SJSA1 (cell line): ENCODE data around the gene IFT22. TPM values are rescaled to one million over a fixed set of nuclear protein-coding genes. Genes with fewer than 3 reads are reported as not detected.

ENCODE experiments used
- DNase-seq, 2 experiments: peaks; one replicate each; pipeline ENCODE4 v3.0.0-alpha.2; 2015 to 2020; ENCODE audit warnings: low spot score in 2 of 2, low read depth in 1 of 2
- H3K27ac ChIP-seq: fragments of 250-450 bp; sonication (Bioruptor Pico); 2 replicates; pipeline ENCODE4 v1.5.1; 2020; ENCODE audit warnings: mild to moderate bottlenecking, moderate library complexity
- H3K27me3 ChIP-seq: fragments of 250-450 bp; sonication (Bioruptor Pico); replicated peaks from 2 replicates; pipeline ENCODE4 v1.5.1; 2020; ENCODE audit warnings: mild to moderate bottlenecking, moderate library complexity
- H3K36me3 ChIP-seq: fragments of 250-450 bp; sonication (Bioruptor Pico); 2 replicates; pipeline ENCODE4 v1.5.1; 2020; ENCODE audit warnings: mild to moderate bottlenecking
- H3K4me1 ChIP-seq: fragments of 250-450 bp; sonication (Bioruptor Pico); replicated peaks from 2 replicates; pipeline ENCODE4 v1.6.1; 2021; ENCODE audit warnings: mild to moderate bottlenecking
- H3K4me3 ChIP-seq: fragments of 250-450 bp; sonication (Bioruptor Pico); 2 replicates; pipeline ENCODE4 v1.5.1; 2020; ENCODE audit warnings: mild to moderate bottlenecking
- H3K9me3 ChIP-seq: fragments of 250-450 bp; sonication (Bioruptor Pico); replicated peaks from 2 replicates; pipeline ENCODE4 v1.5.1; 2020; ENCODE audit warnings: mild to moderate bottlenecking
- total RNA-seq: library from RNA; depleted of rRNA; stranded (reverse); fragments of >200 nt; shearing (Covaris generic); gene quantifications from 2 replicates; pipeline ENCODE4 v1.2.3, GENCODE V29; 2014

Gene IFT22
- total RNA-seq, 1 experiment from 2014 or later, result 20.9 TPM

- no peaks in the 10 kb centered on the region for H3K36me3 ChIP-seq
- DNase-seq, result no peak
- peaks cover 8% of the 10 kb centered on the region; the same call in 1 of the 2 replicates for H3K27me3 ChIP-seq
- H3K9me3 ChIP-seq, result no peaks in the 10 kb centered on the region
- no peaks in the 10 kb centered on the region for H3K4me1 ChIP-seq
- no peak overlapping the region for H3K4me3 ChIP-seq
- no peak overlapping the region for H3K27ac ChIP-seq
Observed at GRCh38 chr7:101347477-101347876, 25.9 kb upstream of the IFT22 start.

- DNase-seq, result no peak
- no peak overlapping the region for H3K4me3 ChIP-seq
- H3K36me3 ChIP-seq, result no peaks in the 10 kb centered on the region
- H3K4me1 ChIP-seq, result no peaks in the 10 kb centered on the region
- no peak overlapping the region for H3K27ac ChIP-seq
- no peaks in the 10 kb centered on the region for H3K9me3 ChIP-seq
- peaks cover 2% of the 10 kb centered on the region; the same call in 1 of the 2 replicates for H3K27me3 ChIP-seq
Observed at GRCh38 chr7:101342892-101343291, 21.3 kb upstream of the IFT22 start.

- no peaks in the 10 kb centered on the region for H3K9me3 ChIP-seq
- H3K27ac ChIP-seq, result no peak overlapping the region
- peaks cover 13% of the 10 kb centered on the region for H3K27me3 ChIP-seq
- no peak overlapping the region for H3K4me3 ChIP-seq
- DNase-seq, result no peak
- H3K36me3 ChIP-seq, result no peaks in the 10 kb centered on the region
- no peaks in the 10 kb centered on the region for H3K4me1 ChIP-seq
Observed at GRCh38 chr7:101340379-101340778, 18.8 kb upstream of the IFT22 start.

GRCh38 chr7:101333912-101334311 lies 12.3 kb upstream of the IFT22 start:
- Histone ChIP-seq H3K4me3 (no peak overlapping the region), H3K4me1 (no peaks in the 10 kb centered on the region), H3K27me3 (peaks cover 34% of the 10 kb centered on the region), H3K36me3 (no peaks in the 10 kb centered on the region), H3K9me3 (no peaks in the 10 kb centered on the region), H3K27ac (no peak overlapping the region)
- DNase-seq, result no peak

GRCh38 chr7:101332026-101332425 lies 10.4 kb upstream of the IFT22 start:
- Histone ChIP-seq H3K36me3 (no peaks in the 10 kb centered on the region), H3K4me3 (no peak overlapping the region), H3K9me3 (no peaks in the 10 kb centered on the region), H3K27ac (no peak overlapping the region), H3K4me1 (no peaks in the 10 kb centered on the region), H3K27me3 (peaks cover 42% of the 10 kb centered on the region)
- DNase-seq, result no peak

- H3K9me3 ChIP-seq, result no peaks in the 10 kb centered on the region
- DNase-seq, result no peak
- H3K36me3 ChIP-seq, result no peaks in the 10 kb centered on the region
- H3K4me3 ChIP-seq, result no peak overlapping the region
- H3K27ac ChIP-seq, result no peak overlapping the region
- H3K27me3 ChIP-seq, result peaks cover 46% of the 10 kb centered on the region
- no peaks in the 10 kb centered on the region for H3K4me1 ChIP-seq
Observed at GRCh38 chr7:101330011-101330484, 8.4 kb upstream of the IFT22 start.

- H3K4me1 ChIP-seq, result no peaks in the 10 kb centered on the region
- H3K27me3 ChIP-seq, result peaks cover 43% of the 10 kb centered on the region
- H3K36me3 ChIP-seq, result no peaks in the 10 kb centered on the region
- no peak overlapping the region for H3K27ac ChIP-seq
- no peak overlapping the region for H3K4me3 ChIP-seq
- DNase-seq, result no peak
- no peaks in the 10 kb centered on the region for H3K9me3 ChIP-seq
Observed at GRCh38 chr7:101328159-101328558, 6.5 kb upstream of the IFT22 start.

- Histone ChIP-seq H3K27me3 (no peaks in the 10 kb centered on the region), H3K36me3 (peaks cover 5% of the 10 kb centered on the region), H3K9me3 (no peaks in the 10 kb centered on the region), H3K4me1 (peaks cover 9% of the 10 kb centered on the region), H3K27ac (no peak overlapping the region), H3K4me3 (no peak overlapping the region)
- no peak for DNase-seq
Observed at GRCh38 chr7:101319401-101319800, 2.2 kb downstream of the IFT22 start.

GRCh38 chr7:101315336-101315735 lies 6.3 kb downstream of the IFT22 start:
- no peak for DNase-seq
- Histone ChIP-seq H3K9me3 (no peaks in the 10 kb centered on the region), H3K4me3 (no peak overlapping the region), H3K4me1 (no peaks in the 10 kb centered on the region), H3K36me3 (peaks cover 5% of the 10 kb centered on the region), H3K27me3 (no peaks in the 10 kb centered on the region), H3K27ac (no peak overlapping the region)

- Histone ChIP-seq H3K9me3 (peaks cover 8% of the 10 kb centered on the region; the same call in 1 of the 2 replicates), H3K27me3 (peaks cover 7% of the 10 kb centered on the region), H3K36me3 (no peaks in the 10 kb centered on the region), H3K4me3 (no peak overlapping the region), H3K27ac (no peak overlapping the region), H3K4me1 (no peaks in the 10 kb centered on the region)
- DNase-seq, result no peak
Observed at GRCh38 chr7:101308245-101309085, 13.1 kb downstream of the IFT22 start.

GRCh38 chr7:101306307-101306706 lies 15.3 kb downstream of the IFT22 start:
- Histone ChIP-seq H3K4me1 (no peaks in the 10 kb centered on the region), H3K36me3 (no peaks in the 10 kb centered on the region), H3K9me3 (peaks cover 15% of the 10 kb centered on the region; the same call in 1 of the 2 replicates), H3K4me3 (no peak overlapping the region), H3K27ac (no peak overlapping the region), H3K27me3 (peaks cover 24% of the 10 kb centered on the region)
- DNase-seq, result no peak

GRCh38 chr7:101303102-101303701 lies 18.4 kb downstream of the IFT22 start:
- H3K27ac ChIP-seq, result no peak overlapping the region
- no peak for DNase-seq
- H3K4me1 ChIP-seq, result no peaks in the 10 kb centered on the region
- H3K27me3 ChIP-seq, result peaks cover 52% of the 10 kb centered on the region
- peaks cover 30% of the 10 kb centered on the region; the same call in 1 of the 2 replicates for H3K9me3 ChIP-seq
- no peaks in the 10 kb centered on the region for H3K36me3 ChIP-seq
- H3K4me3 ChIP-seq, result no peak overlapping the region

- H3K27me3 ChIP-seq, result peaks cover 54% of the 10 kb centered on the region
Observed at GRCh38 chr7:101302641-101303101, 18.9 kb downstream of the IFT22 start.

More at GRCh38 chr7:101302641-101303101, 18.9 kb downstream of the IFT22 start:
- no peak for DNase-seq
- Histone ChIP-seq H3K4me3 (no peak overlapping the region), H3K9me3 (peaks cover 30% of the 10 kb centered on the region; the same call in 1 of the 2 replicates), H3K36me3 (no peaks in the 10 kb centered on the region), H3K4me1 (no peaks in the 10 kb centered on the region), H3K27ac (no peak overlapping the region)
